ENCODE results near the gene CCSER2. TPM values are rescaled to one million over a fixed set of nuclear protein-coding genes. Genes with fewer than 3 reads are reported as not detected.

The CCSER2 gene
- total RNA-seq, 1 donor from 2014 or later = 49.6 TPM

- Mint-ChIP-seq H3K4me3 (ENCODE audit: low read depth) (no peak overlapping the region), H3K9me3 (ENCODE audit: low read depth) (no peaks in the 10 kb centered on the region), H3K36me3 (ENCODE audit: insufficient read depth) (no peaks in the 10 kb centered on the region), H3K27ac (no peak overlapping the region), H3K4me1 (ENCODE audit: low read depth) (peaks cover 1% of the 10 kb centered on the region), H3K27me3 (peaks cover 68% of the 10 kb centered on the region)
- TF ChIP-seq CTCF (IDR thresholded peaks at IDR 0.05; ENCODE audit: unreplicated experiment) = no peak
- DNase-seq (ENCODE audit: low spot score, unreplicated experiment) = no peak
These were observed 215.6 kb downstream of the CCSER2 start for GRCh38 chr10:84543948-84544347.

- no peak overlapping the region for H3K4me3 Mint-ChIP-seq (ENCODE audit: low read depth)
- no peaks in the 10 kb centered on the region for H3K9me3 Mint-ChIP-seq (ENCODE audit: low read depth)
- no peak for TF ChIP-seq CTCF (IDR thresholded peaks at IDR 0.05; ENCODE audit: unreplicated experiment)
- peaks cover 66% of the 10 kb centered on the region for H3K27me3 Mint-ChIP-seq
- H3K36me3 Mint-ChIP-seq (ENCODE audit: insufficient read depth) = no peaks in the 10 kb centered on the region
- no peak overlapping the region for H3K27ac Mint-ChIP-seq
- peaks cover 2% of the 10 kb centered on the region for H3K4me1 Mint-ChIP-seq (ENCODE audit: low read depth)
- no peak for DNase-seq (ENCODE audit: low spot score, unreplicated experiment)
These were observed 217.3 kb downstream of the CCSER2 start for GRCh38 chr10:84545651-84546050.

GRCh38 chr10:84546609-84547008 is 218.2 kb downstream of the CCSER2 start:
- peaks cover 65% of the 10 kb centered on the region for H3K27me3 Mint-ChIP-seq
- no peaks in the 10 kb centered on the region for H3K9me3 Mint-ChIP-seq (ENCODE audit: low read depth)
- TF ChIP-seq CTCF (IDR thresholded peaks at IDR 0.05; ENCODE audit: unreplicated experiment) = no peak
- H3K27ac Mint-ChIP-seq = no peak overlapping the region
- H3K4me3 Mint-ChIP-seq (ENCODE audit: low read depth) = no peak overlapping the region
- no peaks in the 10 kb centered on the region for H3K36me3 Mint-ChIP-seq (ENCODE audit: insufficient read depth)
- peaks cover 11% of the 10 kb centered on the region for H3K4me1 Mint-ChIP-seq (ENCODE audit: low read depth)
- no peak for DNase-seq (ENCODE audit: low spot score, unreplicated experiment)

DNA sequence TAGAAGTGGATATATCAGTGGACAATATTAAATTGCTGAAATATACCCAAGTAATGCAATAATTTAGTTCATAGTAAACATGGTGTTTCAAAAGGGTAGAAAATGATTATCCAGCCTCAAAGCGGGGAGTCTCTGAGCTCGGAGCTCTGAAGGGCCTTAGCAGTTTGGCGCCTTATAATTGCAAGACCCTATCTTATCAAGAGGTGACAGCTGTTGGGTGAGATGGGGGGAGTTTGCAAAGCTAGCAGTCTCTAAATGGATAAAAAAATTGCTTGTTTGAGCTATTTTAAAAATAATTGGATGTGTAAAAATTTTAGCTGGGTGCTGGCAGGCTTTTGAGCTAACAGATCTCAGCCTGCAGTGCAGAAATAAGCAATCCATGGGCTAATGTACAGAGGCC is 219.2 kb downstream of the CCSER2 start:
- no peak for TF ChIP-seq CTCF (IDR thresholded peaks at IDR 0.05; ENCODE audit: unreplicated experiment)
- Mint-ChIP-seq H3K27me3 (peaks cover 56% of the 10 kb centered on the region), H3K36me3 (ENCODE audit: insufficient read depth) (no peaks in the 10 kb centered on the region), H3K27ac (no peak overlapping the region), H3K4me1 (ENCODE audit: low read depth) (peaks cover 15% of the 10 kb centered on the region), H3K9me3 (ENCODE audit: low read depth) (no peaks in the 10 kb centered on the region), H3K4me3 (ENCODE audit: low read depth) (no peak overlapping the region)
- DNase-seq (ENCODE audit: low spot score, unreplicated experiment) = no peak

- Mint-ChIP-seq H3K4me3 (ENCODE audit: low read depth) (no peak overlapping the region), H3K9me3 (ENCODE audit: low read depth) (no peaks in the 10 kb centered on the region), H3K4me1 (ENCODE audit: low read depth) (peaks cover 14% of the 10 kb centered on the region), H3K27me3 (peaks cover 45% of the 10 kb centered on the region), H3K36me3 (ENCODE audit: insufficient read depth) (no peaks in the 10 kb centered on the region), H3K27ac (no peak overlapping the region)
- no peak for DNase-seq (ENCODE audit: low spot score, unreplicated experiment)
- peak; percentile 35 for TF ChIP-seq CTCF (IDR thresholded peaks at IDR 0.05; ENCODE audit: unreplicated experiment)
These were observed 220.5 kb downstream of the CCSER2 start for GRCh38 chr10:84548869-84549268.
